GM19035 (cell line): ENCODE data around the gene NOP16.

Experiments used
- ATAC-seq: cut with Tn5 transposase; IDR thresholded peaks from one replicate; pipeline ENCODE4 v1.9.1; 2021; ENCODE audit not compliant: unreplicated experiment

Gene NOP16

GRCh38 chr5:176388003-176388443, 375 bp downstream of the NOP16 start:
- ATAC-seq: peak; percentile 1

- ATAC-seq: no peak
Measured at GRCh38 chr5:176387384-176387925, 943 bp downstream of the NOP16 start.

GRCh38 chr5:176386491-176386890, 1.9 kb downstream of the NOP16 start:
- no peak for ATAC-seq

- ATAC-seq: no peak
Measured at GRCh38 chr5:176384991-176385390, 3.4 kb downstream of the NOP16 start.

GRCh38 chr5:176384366-176384930, 4.0 kb downstream of the NOP16 start:
- ATAC-seq: no peak

- ATAC-seq: no peak
Measured at GRCh38 chr5:176383961-176384360, 4.4 kb downstream of the NOP16 start.

- ATAC-seq: no peak
Measured at GRCh38 chr5:176383248-176383905, 5.0 kb downstream of the NOP16 start.

- ATAC-seq: no peak
Measured at GRCh38 chr5:176382721-176383120, 5.7 kb downstream of the NOP16 start.

GRCh38 chr5:176381979-176382378, 6.4 kb downstream of the NOP16 start:
- no peak for ATAC-seq

- no peak for ATAC-seq
Measured at GRCh38 chr5:176381423-176381822, 7.0 kb downstream of the NOP16 start.

GRCh38 chr5:176379881-176380280, 8.5 kb downstream of the NOP16 start:
- ATAC-seq: no peak

GRCh38 chr5:176373100-176373818, 15.1 kb downstream of the NOP16 start:
- no peak for ATAC-seq

- ATAC-seq: no peak
Measured at GRCh38 chr5:176371621-176372539, 16.5 kb downstream of the NOP16 start.

GRCh38 chr5:176369934-176370711, 18.3 kb downstream of the NOP16 start:
- no peak for ATAC-seq

- ATAC-seq: no peak
Measured at GRCh38 chr5:176368726-176369125, 19.7 kb downstream of the NOP16 start.

GRCh38 chr5:176366232-176366894, 22.0 kb downstream of the NOP16 start:
- ATAC-seq: no peak

- peak; percentile 33 for ATAC-seq
Measured at GRCh38 chr5:176365351-176366231, 22.8 kb downstream of the NOP16 start, which contains the start of gene ARL10. Gene ARL10 (plus strand): TSS chr5:176365487. CDS start chr5:176365564, 77 bp downstream.

- no peak for ATAC-seq
Measured at GRCh38 chr5:176364765-176365350, 23.5 kb downstream of the NOP16 start.
